WTC11 (cell line): ENCODE data around the gene MYOM3. TPM values are rescaled to one million over a fixed set of nuclear protein-coding genes. Genes with fewer than 3 reads are reported as not detected.

Source experiments
- ATAC-seq: fragments of 200-7000 bp; cut with Tn5 transposase; 2 replicates; pipeline ENCODE4 v1.10.0; 2021; ENCODE audit warnings: mild to moderate bottlenecking, moderate library complexity
- CTCF ChIA-PET: fragments of 300-600 bp; sonication (Branson Sonifier 250); formaldehyde crosslinking; loops from one replicate; lab custom pipeline; 2021; ENCODE audit warnings: antibody characterized with exemption; lab: Charles Lee
- POLR2A ChIA-PET: fragments of 350-600 bp; sonication (Branson Sonifier 250); formaldehyde crosslinking; loops from one replicate; lab custom pipeline; 2021; ENCODE audit warnings: antibody characterized with exemption; lab: Charles Lee
- DNase-seq: peaks from one replicate; pipeline ENCODE4 v3.0.0; 2021; ENCODE audit warnings: low spot score
- H3K27ac Mint-ChIP-seq: 2 replicates; pipeline ENCODE4 v1.8.0; 2021; ENCODE audit warnings: mixed read lengths
- H3K27me3 Mint-ChIP-seq: 2 replicates; pipeline ENCODE4 v1.8.0; 2021; ENCODE audit warnings: low read depth, mild to moderate bottlenecking, moderate library complexity, mixed read lengths
- H3K36me3 Mint-ChIP-seq: 2 replicates; pipeline ENCODE4 v1.8.0; 2021; ENCODE audit warnings: mixed read lengths
- H3K4me1 Mint-ChIP-seq: 2 replicates; pipeline ENCODE4 v1.8.0; 2022; ENCODE audit warnings: mixed read lengths
- H3K4me3 Mint-ChIP-seq: 2 replicates; pipeline ENCODE4 v1.8.0; 2021; ENCODE audit warnings: mild to moderate bottlenecking, moderate library complexity, mixed read lengths
- H3K9me3 Mint-ChIP-seq: 2 replicates; pipeline ENCODE4 v1.8.0; 2021; ENCODE audit warnings: mixed read lengths
- ATF2 ChIP-seq: sonication (generic); formaldehyde crosslinking; IDR thresholded peaks from 2 replicates; pipeline ENCODE4 v1.8.1; 2022; ENCODE audit warnings: low read depth, missing genetic modification reagents, borderline replicate concordance
- CREB1 ChIP-seq: sonication (generic); formaldehyde crosslinking; IDR thresholded peaks from 2 replicates; pipeline ENCODE4 v1.8.0; 2023; ENCODE audit warnings: mild to moderate bottlenecking, missing genetic modification reagents
- CREM ChIP-seq: sonication (generic); formaldehyde crosslinking; IDR thresholded peaks from 2 replicates; pipeline ENCODE4 v1.8.1; 2022; ENCODE audit warnings: mild to moderate bottlenecking, missing genetic modification reagents, moderate library complexity
- ESRRA ChIP-seq: sonication (generic); formaldehyde crosslinking; IDR thresholded peaks from 2 replicates; pipeline ENCODE4 v1.8.1; 2022; ENCODE audit warnings: mild to moderate bottlenecking, missing genetic modification reagents, borderline replicate concordance
- ETV6 ChIP-seq: sonication (generic); formaldehyde crosslinking; IDR thresholded peaks from 2 replicates; pipeline ENCODE4 v1.8.1; 2022; ENCODE audit warnings: mild to moderate bottlenecking, missing genetic modification reagents
- FOXK1 ChIP-seq: sonication (generic); formaldehyde crosslinking; IDR thresholded peaks from 2 replicates; pipeline ENCODE4 v1.8.0; 2022; ENCODE audit warnings: mild to moderate bottlenecking, moderate library complexity, missing genetic modification reagents
- FOXP1 ChIP-seq: sonication (generic); formaldehyde crosslinking; IDR thresholded peaks from 2 replicates; pipeline ENCODE4 v1.8.0; 2022; ENCODE audit warnings: missing genetic modification reagents, mild to moderate bottlenecking, moderate library complexity, borderline replicate concordance
- GABPB1 ChIP-seq: sonication (generic); formaldehyde crosslinking; IDR thresholded peaks from 2 replicates; pipeline ENCODE4 v1.8.1; 2023; ENCODE audit warnings: mild to moderate bottlenecking, missing genetic modification reagents
- GTF2I ChIP-seq: fragments of 250-450 bp; sonication (Bioruptor Pico); conservative IDR thresholded peaks from 2 replicates; pipeline ENCODE4 v1.4.0; 2021; ENCODE audit warnings: mild to moderate bottlenecking
- JUN ChIP-seq: sonication (generic); formaldehyde crosslinking; IDR thresholded peaks from 2 replicates; pipeline ENCODE4 v1.8.0; 2023; ENCODE audit warnings: mild to moderate bottlenecking, missing genetic modification reagents
- NFYB ChIP-seq: sonication (generic); formaldehyde crosslinking; conservative IDR thresholded peaks from 2 replicates; pipeline ENCODE4 v1.8.0; 2022; ENCODE audit warnings: low read depth, missing genetic modification reagents
- RELA ChIP-seq: sonication (generic); formaldehyde crosslinking; IDR thresholded peaks from 2 replicates; pipeline ENCODE4 v1.8.1; 2022; ENCODE audit warnings: missing genetic modification reagents, mild to moderate bottlenecking, borderline replicate concordance
- TEAD1 ChIP-seq: sonication (generic); formaldehyde crosslinking; IDR thresholded peaks from 2 replicates; pipeline ENCODE4 v1.8.0; 2022; ENCODE audit warnings: mild to moderate bottlenecking, missing genetic modification reagents
- TEAD4 ChIP-seq: sonication (generic); formaldehyde crosslinking; IDR thresholded peaks from 2 replicates; pipeline ENCODE4 v1.8.0; 2022; ENCODE audit warnings: mild to moderate bottlenecking, missing genetic modification reagents
- ZNF121 ChIP-seq: sonication (generic); formaldehyde crosslinking; IDR thresholded peaks from 2 replicates; pipeline ENCODE4 v1.8.0; 2023; ENCODE audit warnings: missing genetic modification reagents
- ZNF219 ChIP-seq: sonication (generic); formaldehyde crosslinking; IDR thresholded peaks from 2 replicates; pipeline ENCODE4 v1.8.0; 2023; ENCODE audit warnings: missing genetic modification reagents, mild to moderate bottlenecking, borderline replicate concordance
- ZNF263 ChIP-seq: sonication (generic); formaldehyde crosslinking; IDR thresholded peaks from 2 replicates; pipeline ENCODE4 v1.8.1; 2022; ENCODE audit warnings: low read depth, mild to moderate bottlenecking, moderate library complexity, missing genetic modification reagents
- ZNF396 ChIP-seq: fragments of 250-450 bp; sonication (Bioruptor Pico); IDR thresholded peaks from 2 replicates; pipeline ENCODE4 v1.8.0; 2021; ENCODE audit warnings: mild to moderate bottlenecking, moderate library complexity, borderline replicate concordance
- ZNF423 ChIP-seq: fragments of 250-450 bp; sonication (Bioruptor Pico); IDR thresholded peaks from 2 replicates; pipeline ENCODE4 v2.1.2; 2022; ENCODE audit warnings: mild to moderate bottlenecking, moderate library complexity
- ZNF425 ChIP-seq: fragments of 250-450 bp; sonication (Bioruptor Pico); conservative IDR thresholded peaks from 2 replicates; pipeline ENCODE4 v1.9.0; 2021; ENCODE audit warnings: mild to moderate bottlenecking
- total RNA-seq: library from RNA; stranded (reverse); gene quantifications from 3 replicates; pipeline ENCODE4 v1.2.3, GENCODE V29; 2021
- TF ChIP-seq, protein P1 (sequence below): sonication (generic); formaldehyde crosslinking; IDR thresholded peaks from 2 replicates; pipeline ENCODE4 v1.8.1; 2022; ENCODE audit warnings: missing genetic modification reagents, borderline replicate concordance
- TF ChIP-seq, protein P2 (sequence below): sonication (generic); formaldehyde crosslinking; IDR thresholded peaks from 2 replicates; pipeline ENCODE4 v1.8.0; 2022; ENCODE audit warnings: mild to moderate bottlenecking, missing genetic modification reagents

Gene MYOM3
- total RNA-seq, 1 experiment from 2014 or later: 0.13 TPM

DNA sequence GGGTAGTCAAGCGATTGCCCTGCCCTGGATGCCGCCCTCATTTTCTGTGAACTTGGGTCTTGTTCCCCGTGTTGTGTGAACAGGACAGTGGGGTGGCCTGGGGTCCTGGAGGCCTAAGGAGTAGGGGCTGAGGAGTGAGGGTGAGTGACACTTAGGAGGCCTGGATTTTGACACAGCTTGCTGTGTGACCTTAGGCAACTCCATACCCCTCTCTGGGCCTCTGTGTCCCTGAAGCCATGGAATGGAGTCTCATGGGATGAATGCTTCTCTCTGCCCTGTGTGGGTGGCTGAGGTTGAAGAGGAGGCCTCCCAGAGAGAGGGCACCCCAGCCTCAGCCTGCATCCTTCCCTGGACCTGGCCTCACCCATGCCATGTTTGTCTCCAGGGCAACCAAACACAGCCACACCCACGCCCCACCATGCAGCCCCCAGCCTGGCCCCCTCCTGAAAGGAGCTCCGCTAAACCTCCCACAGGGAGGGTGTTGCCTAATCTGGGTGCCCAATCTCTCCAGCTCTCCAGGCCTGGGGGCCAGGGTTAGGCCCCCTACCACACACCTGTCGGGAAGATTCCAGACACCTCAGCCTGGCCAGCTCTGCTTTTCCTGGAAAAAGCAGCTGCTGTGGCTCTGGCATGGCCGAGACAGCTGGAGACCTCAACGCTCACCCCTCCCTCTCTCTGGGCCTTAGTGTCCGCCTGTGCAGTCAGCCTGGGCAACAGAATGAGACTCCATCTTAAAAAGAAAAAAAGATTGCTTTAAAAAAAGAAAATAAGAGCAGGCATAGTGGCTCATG lies 9.9 kb downstream of the MYOM3 start (continued):
- TF ChIP-seq ATF2 (CRISPR knock-in tag) (no peak), RELA (no peak), GABPB1 (CRISPR knock-in tag) (no peak), ZNF396 (no peak), ESRRA (CRISPR knock-in tag) (no peak)
- TF ChIP-seq, protein P1, sequence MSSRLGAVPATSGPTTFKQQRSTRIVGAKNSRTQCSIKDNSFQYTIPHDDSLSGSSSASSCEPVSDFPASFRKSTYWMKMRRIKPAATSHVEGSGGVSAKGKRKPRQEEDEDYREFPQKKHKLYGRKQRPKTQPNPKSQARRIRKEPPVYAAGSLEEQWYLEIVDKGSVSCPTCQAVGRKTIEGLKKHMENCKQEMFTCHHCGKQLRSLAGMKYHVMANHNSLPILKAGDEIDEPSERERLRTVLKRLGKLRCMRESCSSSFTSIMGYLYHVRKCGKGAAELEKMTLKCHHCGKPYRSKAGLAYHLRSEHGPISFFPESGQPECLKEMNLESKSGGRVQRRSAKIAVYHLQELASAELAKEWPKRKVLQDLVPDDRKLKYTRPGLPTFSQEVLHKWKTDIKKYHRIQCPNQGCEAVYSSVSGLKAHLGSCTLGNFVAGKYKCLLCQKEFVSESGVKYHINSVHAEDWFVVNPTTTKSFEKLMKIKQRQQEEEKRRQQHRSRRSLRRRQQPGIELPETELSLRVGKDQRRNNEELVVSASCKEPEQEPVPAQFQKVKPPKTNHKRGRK: no peak
- TF ChIP-seq, all 79 proteins: peak for 0

DNA sequence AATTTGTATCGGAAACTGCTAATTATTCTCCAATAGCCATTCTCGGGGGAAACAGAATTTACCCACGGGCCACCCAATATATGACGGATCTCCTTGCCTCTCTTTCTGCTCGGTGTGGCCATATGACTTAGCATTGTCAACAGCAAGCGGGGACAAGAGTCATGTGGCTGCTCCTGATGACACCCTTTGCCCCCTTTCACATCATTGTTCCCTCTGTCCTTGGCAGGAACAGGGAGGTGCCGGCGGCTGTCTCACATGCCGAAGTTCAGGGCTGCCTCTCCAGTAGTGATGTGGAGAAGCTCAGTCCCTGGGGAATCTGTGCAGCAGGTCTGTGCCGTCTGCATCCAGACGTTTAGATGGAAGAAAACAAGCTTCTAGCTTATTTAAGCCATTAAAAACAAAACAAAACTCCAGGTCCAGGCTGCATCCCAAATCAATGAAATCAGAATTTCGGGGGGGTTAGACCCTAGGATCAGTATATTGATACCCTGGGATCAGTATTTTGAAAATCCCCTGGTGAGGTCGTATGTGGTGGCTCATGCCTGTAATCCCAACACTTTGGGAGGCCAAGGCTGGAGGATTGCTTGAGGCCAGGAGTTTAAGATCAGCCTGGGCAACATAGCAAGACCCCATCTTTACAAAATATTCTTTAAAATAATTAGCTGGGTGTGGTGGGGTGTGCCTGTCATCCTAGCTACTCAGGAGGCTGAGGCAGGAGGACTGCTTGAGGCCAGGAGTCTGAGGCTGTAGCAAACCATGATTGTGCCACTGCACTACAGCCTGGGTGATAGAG lies 10.8 kb downstream of the MYOM3 start:
- CTCF ChIA-PET: interaction anchor here (0.7 kb wide), 2 partner anchors 30 to 335 kb away, joined by 3 to 4 read pairs; no protein-coding TSS in a partner anchor
- no peak for ATAC-seq
- no peaks in the 10 kb centered on the region for H3K9me3 Mint-ChIP-seq
- no peak for TF ChIP-seq TEAD4 (CRISPR knock-in tag)
- TF ChIP-seq ZNF121: peak; percentile 41; the same call in 1 of the 2 replicates
- TF ChIP-seq FOXK1 (CRISPR knock-in tag): no peak
- TF ChIP-seq CREM: no peak
- no peak for DNase-seq
- POLR2A ChIA-PET: no interaction called here
- H3K4me1 Mint-ChIP-seq: no peaks in the 10 kb centered on the region; the same call in 1 of the 2 replicates
- no peaks in the 10 kb centered on the region for H3K36me3 Mint-ChIP-seq
- H3K27ac Mint-ChIP-seq: 0 out of 2 replicates have a peak overlapping the region, but pooled peaks have one; percentile 36
- H3K27me3 Mint-ChIP-seq: no peaks in the 10 kb centered on the region
- no peak overlapping the region for H3K4me3 Mint-ChIP-seq

GRCh38 chr1:24098943-24099638 lies 12.8 kb downstream of the MYOM3 start:
- Mint-ChIP-seq H3K27me3 (no peaks in the 10 kb centered on the region), H3K4me1 (peaks cover 9% of the 10 kb centered on the region), H3K9me3 (no peaks in the 10 kb centered on the region), H3K4me3 (no peak overlapping the region), H3K27ac (peak overlapping the region; percentile 70; the same call in 1 of the 2 replicates), H3K36me3 (no peaks in the 10 kb centered on the region)
- ChIA-PET POLR2A (no interaction called here), CTCF (interaction anchor here (1.2 kb wide), 1 partner anchor 12 kb away, joined by 4 read pairs; no protein-coding TSS in a partner anchor)
- ATAC-seq (no peak), DNase-seq (no peak)
- TF ChIP-seq ZNF425 (CRISPR knock-in tag): no peak
- TF ChIP-seq GTF2I (CRISPR knock-in tag): no peak
- TF ChIP-seq ATF2 (CRISPR knock-in tag): no peak
- TF ChIP-seq CREM: no peak
- TF ChIP-seq, protein P2, sequence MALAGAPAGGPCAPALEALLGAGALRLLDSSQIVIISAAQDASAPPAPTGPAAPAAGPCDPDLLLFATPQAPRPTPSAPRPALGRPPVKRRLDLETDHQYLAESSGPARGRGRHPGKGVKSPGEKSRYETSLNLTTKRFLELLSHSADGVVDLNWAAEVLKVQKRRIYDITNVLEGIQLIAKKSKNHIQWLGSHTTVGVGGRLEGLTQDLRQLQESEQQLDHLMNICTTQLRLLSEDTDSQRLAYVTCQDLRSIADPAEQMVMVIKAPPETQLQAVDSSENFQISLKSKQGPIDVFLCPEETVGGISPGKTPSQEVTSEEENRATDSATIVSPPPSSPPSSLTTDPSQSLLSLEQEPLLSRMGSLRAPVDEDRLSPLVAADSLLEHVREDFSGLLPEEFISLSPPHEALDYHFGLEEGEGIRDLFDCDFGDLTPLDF: no peak
- TF ChIP-seq TEAD1: no peak
- no peak for TF ChIP-seq ZNF263 (CRISPR knock-in tag)
- no peak for TF ChIP-seq CREB1 (CRISPR knock-in tag)
- no peak for TF ChIP-seq ETV6
- no peak for TF ChIP-seq ZNF219 (CRISPR knock-in tag)
- TF ChIP-seq FOXP1 (CRISPR knock-in tag): no peak
- no peak for TF ChIP-seq NFYB (CRISPR knock-in tag)
- TF ChIP-seq JUN (CRISPR knock-in tag): no peak
- no peak for TF ChIP-seq ZNF423 (CRISPR knock-in tag)
